Stimulated activated CD8-positive, alpha-beta memory T cell treated with anti-CD3 and anti-CD28 coated beads, Interleukin-7, amount 100 ng/mL, for 24 hours (primary cell): ENCODE measurements around the gene MAGEE1.
A peak's percentile ranks its signal among the peaks of the same experiment; 100 is the strongest.

ENCODE experiments used
- DNase-seq: peaks from one replicate; pipeline ENCODE4 v3.0.0-alpha.2; 2020; ENCODE audit warnings: low read depth

MAGEE1 gene, protein sequence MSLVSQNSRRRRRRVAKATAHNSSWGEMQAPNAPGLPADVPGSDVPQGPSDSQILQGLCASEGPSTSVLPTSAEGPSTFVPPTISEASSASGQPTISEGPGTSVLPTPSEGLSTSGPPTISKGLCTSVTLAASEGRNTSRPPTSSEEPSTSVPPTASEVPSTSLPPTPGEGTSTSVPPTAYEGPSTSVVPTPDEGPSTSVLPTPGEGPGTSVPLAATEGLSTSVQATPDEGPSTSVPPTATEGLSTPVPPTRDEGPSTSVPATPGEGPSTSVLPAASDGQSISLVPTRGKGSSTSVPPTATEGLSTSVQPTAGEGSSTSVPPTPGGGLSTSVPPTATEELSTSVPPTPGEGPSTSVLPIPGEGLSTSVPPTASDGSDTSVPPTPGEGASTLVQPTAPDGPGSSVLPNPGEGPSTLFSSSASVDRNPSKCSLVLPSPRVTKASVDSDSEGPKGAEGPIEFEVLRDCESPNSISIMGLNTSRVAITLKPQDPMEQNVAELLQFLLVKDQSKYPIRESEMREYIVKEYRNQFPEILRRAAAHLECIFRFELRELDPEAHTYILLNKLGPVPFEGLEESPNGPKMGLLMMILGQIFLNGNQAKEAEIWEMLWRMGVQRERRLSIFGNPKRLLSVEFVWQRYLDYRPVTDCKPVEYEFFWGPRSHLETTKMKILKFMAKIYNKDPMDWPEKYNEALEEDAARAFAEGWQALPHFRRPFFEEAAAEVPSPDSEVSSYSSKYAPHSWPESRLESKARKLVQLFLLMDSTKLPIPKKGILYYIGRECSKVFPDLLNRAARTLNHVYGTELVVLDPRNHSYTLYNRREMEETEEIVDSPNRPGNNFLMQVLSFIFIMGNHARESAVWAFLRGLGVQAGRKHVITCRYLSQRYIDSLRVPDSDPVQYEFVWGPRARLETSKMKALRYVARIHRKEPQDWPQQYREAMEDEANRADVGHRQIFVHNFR

DNA sequence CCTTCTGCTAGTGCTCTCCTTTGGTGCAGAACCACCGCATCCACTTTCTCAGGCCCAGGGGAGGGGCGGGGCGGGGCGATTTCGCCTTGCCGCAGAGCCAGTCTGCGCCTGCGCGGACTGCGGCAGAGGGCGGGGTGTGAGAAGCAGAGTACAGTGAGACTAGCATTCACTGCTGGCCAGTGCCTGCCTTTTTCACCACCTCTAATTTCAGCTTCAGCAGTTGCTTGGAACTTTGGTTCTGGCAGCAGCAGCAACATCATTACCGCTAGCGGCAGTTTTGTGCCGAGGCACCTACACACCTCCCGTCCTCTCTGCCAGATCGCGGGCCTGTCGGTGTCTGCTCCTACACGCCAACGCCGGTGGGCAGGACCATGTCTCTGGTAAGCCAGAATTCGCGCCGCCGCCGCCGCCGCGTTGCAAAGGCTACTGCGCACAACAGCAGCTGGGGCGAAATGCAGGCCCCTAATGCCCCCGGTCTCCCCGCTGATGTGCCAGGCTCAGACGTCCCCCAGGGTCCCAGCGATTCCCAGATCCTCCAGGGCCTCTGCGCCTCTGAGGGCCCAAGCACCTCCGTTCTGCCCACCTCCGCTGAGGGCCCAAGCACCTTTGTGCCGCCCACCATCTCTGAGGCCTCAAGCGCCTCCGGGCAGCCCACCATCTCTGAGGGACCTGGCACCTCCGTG is at the start of gene MAGEE1:
Gene MAGEE1 (plus strand): TSS at position 151 of the 683 bp plus-strand sequence. CDS start 221 bp downstream, at position 372.
- DNase-seq: peak; percentile 62

DNA sequence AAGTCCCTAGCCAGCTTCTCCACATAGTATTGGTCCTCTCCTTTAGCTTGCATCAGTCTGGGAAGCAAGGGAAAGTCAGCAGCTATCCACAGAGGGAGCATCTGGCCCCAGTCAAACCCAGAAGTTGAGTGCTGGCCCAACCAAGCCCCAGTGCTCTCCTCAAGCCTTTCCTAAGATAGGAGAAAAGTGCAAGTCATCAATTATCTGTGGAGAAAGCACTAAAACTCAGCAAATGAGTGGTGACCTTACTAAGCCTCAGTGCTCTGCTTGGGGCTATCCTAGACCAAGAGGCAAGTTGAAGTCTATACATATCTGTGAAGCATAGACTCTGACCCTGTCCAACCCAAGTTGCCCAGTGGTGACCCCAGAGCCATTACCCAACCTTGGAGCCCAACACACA is 28.5 kb upstream of the MAGEE1 start:
- no peak for DNase-seq

DNA sequence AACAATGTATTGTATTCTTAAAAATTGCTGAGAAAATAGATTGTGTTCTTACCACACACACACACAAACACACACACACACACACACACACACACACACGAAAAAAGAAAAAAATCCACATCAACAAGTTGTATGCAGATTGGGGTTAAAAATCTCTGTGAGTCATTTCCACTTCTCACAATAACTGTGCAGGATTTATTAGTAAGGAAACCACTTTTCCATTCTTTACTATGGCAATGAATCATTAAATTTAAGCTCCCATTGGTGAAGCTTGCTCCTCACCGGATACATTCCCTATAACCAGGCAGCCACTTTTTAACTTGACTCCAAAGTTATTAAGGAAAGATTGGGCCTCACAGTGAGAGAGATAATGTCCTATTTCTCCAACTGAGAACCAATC is 19.7 kb upstream of the MAGEE1 start:
- DNase-seq: no peak

DNA sequence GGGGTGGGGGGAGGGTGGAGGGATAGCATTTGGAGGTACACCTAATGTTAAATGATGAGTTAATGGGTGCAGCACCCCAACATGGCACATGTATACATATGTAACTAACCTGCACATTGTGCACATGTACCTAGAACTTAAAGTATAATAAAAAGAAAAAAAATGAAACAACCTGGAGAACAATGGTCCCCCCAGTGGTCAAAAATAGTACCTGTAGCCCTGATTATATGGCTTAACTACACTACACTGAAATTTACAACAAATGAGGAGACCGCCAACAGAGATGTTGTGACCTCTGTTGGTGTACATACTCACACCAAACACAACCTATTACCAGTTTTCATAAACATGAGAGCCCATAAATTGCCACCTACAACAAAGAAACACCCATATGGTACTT is 7.3 kb upstream of the MAGEE1 start:
- DNase-seq: no peak

DNA sequence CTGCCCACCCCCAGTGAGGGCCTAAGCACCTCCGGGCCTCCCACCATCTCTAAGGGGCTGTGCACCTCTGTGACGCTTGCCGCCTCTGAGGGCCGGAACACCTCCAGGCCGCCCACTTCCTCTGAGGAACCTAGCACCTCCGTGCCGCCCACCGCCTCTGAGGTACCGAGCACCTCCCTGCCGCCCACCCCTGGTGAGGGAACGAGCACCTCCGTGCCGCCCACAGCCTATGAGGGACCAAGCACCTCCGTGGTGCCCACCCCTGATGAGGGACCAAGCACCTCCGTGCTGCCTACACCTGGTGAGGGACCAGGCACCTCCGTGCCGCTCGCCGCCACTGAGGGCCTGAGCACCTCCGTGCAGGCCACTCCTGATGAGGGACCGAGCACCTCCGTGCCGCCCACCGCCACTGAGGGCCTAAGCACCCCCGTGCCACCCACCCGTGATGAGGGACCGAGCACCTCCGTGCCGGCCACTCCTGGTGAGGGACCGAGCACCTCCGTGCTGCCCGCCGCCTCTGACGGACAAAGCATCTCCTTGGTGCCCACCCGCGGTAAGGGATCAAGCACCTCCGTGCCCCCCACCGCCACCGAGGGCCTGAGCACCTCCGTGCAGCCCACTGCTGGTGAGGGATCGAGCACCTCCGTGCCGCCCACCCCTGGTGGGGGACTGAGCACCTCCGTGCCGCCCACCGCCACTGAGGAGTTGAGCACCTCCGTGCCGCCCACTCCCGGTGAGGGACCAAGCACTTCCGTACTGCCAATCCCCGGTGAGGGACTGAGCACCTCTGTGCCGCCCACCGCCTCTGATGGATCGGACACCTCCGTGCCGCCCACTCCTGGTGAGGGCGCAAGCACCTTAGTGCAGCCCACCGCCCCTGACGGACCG is 977 bp downstream of the MAGEE1 start:
- no peak for DNase-seq

DNA sequence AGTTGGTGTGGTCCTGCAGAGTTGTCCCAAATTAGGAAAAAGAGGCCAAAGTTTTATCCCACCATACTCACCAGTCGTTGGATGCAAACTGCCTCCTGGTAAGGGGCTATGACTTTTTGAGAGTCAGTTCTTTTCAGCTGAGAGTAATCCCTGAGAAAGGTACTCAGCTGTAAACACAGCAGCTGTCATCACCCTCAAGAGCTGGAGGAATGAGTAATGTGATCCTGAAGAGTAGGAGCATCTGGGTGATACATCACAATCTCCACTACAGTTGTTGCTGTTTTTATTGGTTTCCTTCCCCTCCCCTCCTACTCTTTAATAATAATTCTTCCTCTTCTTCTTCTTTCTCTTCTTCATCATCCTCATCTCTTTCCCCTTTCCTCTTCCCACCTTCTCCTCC is 5.7 kb downstream of the MAGEE1 start:
- no peak for DNase-seq

DNA sequence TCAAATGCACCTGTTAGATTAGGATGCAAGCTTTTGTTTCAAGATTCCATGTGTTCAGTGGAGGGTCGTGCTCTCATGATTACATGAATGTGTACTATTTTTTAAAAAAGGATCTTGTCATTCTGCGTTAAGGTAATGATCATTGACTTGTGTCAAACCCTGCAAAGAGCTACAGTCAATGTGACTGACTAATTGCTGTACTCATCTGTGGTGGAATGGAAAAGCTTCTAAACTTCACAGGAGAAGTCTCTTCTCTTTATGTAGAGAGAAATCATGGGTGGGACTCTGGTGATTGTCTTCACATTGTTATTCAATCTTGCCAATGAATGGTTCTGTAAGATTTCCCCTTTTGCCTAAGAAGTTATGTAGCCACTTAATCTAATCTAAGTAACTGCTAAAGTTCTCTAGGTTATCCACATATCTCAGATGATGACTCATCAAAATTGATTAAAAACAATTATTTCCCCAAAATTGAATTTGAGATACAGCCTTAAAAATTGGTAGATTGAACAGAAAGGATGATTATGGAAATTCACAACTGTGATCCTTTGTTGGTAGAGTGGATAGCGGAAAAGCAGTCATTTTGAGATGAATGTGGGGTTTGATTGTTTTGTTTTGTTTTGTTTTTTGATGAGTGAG is 6.7 kb downstream of the MAGEE1 start:
- DNase-seq: no peak

DNA sequence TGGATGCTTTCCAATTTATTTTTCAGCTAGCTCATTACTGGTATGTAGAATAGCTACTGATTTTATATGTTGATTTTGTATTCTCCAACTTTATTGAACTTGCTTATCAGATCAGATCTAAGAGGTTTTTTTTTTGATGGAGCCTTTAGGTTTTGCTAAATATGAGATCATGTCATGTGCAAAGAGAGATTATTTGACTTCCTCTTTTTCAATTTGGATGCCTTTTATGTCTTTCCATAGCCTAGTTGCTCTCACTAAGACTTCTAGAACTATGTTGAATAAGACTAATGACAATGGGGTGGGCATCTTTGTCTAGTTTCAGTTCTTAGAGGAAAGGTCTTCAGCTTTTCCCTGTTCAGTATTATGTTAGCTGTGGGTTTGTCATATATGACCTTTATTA is 11.7 kb downstream of the MAGEE1 start:
- no peak for DNase-seq

DNA sequence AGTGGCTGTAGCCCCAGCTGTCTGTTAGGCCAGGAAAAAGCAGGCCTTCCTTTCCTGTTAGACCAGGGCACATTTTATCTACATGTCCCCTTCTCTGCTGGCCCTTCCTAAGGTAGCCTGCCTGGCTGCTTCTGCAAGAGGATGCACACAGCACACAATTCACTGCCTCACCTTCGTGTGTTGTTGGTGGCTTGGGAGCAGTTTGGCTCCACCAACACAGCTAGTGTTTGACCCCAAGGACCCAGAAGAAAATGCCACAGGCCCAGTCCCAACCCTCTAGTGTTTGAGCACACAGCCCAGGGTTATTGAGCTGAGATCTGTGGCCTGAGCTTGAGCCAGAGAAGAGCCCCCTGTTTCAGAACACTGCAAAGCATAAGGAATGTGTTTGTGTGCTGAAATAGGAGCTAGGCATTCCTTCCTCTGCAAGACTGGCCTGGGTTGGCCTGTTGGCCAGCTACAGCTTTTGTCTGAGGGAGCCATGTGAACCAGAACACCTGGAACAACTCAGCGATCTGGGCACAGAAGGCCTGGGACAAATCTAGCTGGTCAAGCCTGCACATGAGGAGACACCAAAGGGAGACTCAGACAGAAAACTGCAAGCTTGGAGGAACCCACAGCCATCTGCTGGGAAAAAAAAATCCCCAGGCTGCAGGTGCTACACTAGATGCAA is 26.4 kb downstream of the MAGEE1 start:
- DNase-seq: no peak

DNA sequence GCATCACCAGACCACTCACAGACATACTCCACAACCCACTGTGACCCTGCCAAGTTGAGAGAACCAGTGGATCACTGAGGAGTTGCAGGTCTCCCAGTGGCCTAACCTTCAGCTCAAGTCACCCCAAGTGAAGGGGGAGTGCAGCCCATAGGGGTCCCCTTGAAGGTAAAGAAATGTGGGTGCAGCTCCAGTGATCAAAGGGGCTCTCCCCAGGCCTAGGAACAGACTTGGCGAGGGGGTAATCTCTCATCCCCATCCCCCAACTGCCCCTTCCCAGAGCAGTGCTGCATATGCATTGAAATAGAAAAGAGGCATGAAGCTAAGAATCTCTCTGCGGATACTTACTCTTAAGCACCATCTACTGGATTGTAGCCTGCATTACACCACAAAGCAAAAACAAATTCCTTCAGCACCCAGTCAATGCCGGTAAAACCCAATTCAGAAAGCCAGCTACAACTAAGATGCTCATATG is 27.0 kb downstream of the MAGEE1 start:
- DNase-seq: no peak

DNA sequence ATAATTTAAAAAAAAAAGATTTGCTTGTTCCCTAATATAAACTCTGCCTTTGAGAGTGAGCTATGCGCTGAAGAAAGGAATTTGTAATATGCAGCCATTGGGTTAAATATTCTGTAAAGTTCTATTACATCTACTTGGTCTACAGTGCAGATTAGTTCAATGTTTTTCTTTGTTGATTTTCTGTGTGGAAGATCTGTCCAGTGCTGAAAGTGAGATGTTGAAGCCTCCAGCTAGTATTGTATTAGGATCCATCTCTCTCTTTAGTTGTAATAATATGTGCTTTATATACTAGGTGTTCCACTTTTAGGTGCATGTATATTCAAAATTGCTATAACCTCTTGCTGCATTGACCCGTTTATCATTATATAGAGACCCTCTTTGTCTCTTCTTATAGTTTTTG is 49.8 kb downstream of the MAGEE1 start:
- no peak for DNase-seq
